K562 (cell line): Measurements from ENCODE around the gene HJV. TPM values are rescaled to one million over a fixed set of nuclear protein-coding genes. Genes with fewer than 3 reads are reported as not detected.
A peak's percentile ranks its signal among the peaks of the same experiment; 100 is the strongest.
"Not testable (repeated sequence)": the region's sequence is repeated elsewhere in the genome, so short reads cannot be mapped to it uniquely, and the experiment has no call there.

Source experiments
- CC2D1A ChIP-seq: fragments of 450-650 bp; IDR thresholded peaks from 2 replicates; pipeline ENCODE4 v1.6.1; 2017; ENCODE audit warnings: mild to moderate bottlenecking
- CGGBP1 ChIP-seq: fragments of 250-450 bp; sonication (Bioruptor Pico); IDR thresholded peaks from 2 replicates; pipeline ENCODE4 v1.9.0; 2021; ENCODE audit warnings: mild to moderate bottlenecking
- E2F5 ChIP-seq: sonication (generic); formaldehyde crosslinking; IDR thresholded peaks from 2 replicates; pipeline ENCODE4 v1.8.0; 2022; ENCODE audit warnings: mild to moderate bottlenecking, missing genetic modification reagents
- ELF2 ChIP-seq: fragments of 250-450 bp; sonication (Bioruptor Pico); IDR thresholded peaks from 2 replicates; pipeline ENCODE4 v1.5.0; 2021; ENCODE audit warnings: mild to moderate bottlenecking
- ETV6 ChIP-seq, 3 experiments: fragments of 150-350 bp in 1 of 3; sonication (generic) in 1 of 3; formaldehyde crosslinking in 1 of 3; IDR thresholded peaks; 2 replicates each; pipeline versions ENCODE4 v1.6.1 to v1.8.0; 2014 to 2022; ENCODE audit warnings: borderline replicate concordance in 2 of 3, low read depth in 2 of 3, antibody characterized with exemption in 1 of 3, low read length in 1 of 3, mild to moderate bottlenecking in 1 of 3, missing genetic modification reagents in 1 of 3
- FOXA3 ChIP-seq, 2 experiments: fragments of 450-650 bp in 1 of 2; sonication (generic) in 1 of 2; formaldehyde crosslinking; IDR thresholded peaks in 1 of 2; conservative IDR thresholded peaks in 1 of 2; 2 replicates each; pipeline versions ENCODE4 v1.4.0 to v1.8.0; 2020 to 2022; ENCODE audit warnings: mild to moderate bottlenecking in 2 of 2, missing genetic modification reagents in 1 of 2
- GABPB2 ChIP-seq: fragments of 250-450 bp; sonication (Bioruptor Pico); conservative IDR thresholded peaks from 2 replicates; pipeline ENCODE4 v1.5.1; 2021; ENCODE audit warnings: mild to moderate bottlenecking
- GTF2A2 ChIP-seq: IDR thresholded peaks from 2 replicates; pipeline ENCODE4 v1.6.1; 2016; ENCODE audit warnings: mild to moderate bottlenecking, missing genetic modification characterization, missing compliant biosample characterization
- HMBOX1 ChIP-seq: sonication (generic); IDR thresholded peaks from 2 replicates; pipeline ENCODE4 v1.6.1; 2016
- MED1 ChIP-seq: sonication (generic); formaldehyde crosslinking; IDR thresholded peaks from 2 replicates; pipeline ENCODE4 v1.8.1; 2023; ENCODE audit warnings: missing genetic modification reagents, borderline replicate concordance
- PYGO2 ChIP-seq: fragments of 450-650 bp; IDR thresholded peaks from 2 replicates; pipeline ENCODE4 v1.6.1; 2016; ENCODE audit warnings: mild to moderate bottlenecking, missing genetic modification characterization, moderate library complexity, missing compliant biosample characterization
- RUNX1 ChIP-seq: sonication (generic); IDR thresholded peaks from 2 replicates; pipeline ENCODE4 v1.6.1; 2016; ENCODE audit warnings: antibody characterized with exemption, low read depth
- SUPT5H ChIP-seq: fragments of 450-650 bp; IDR thresholded peaks from 2 replicates; pipeline ENCODE4 v1.6.1; 2016
- TEAD4 ChIP-seq, 2 experiments: sonication (generic) in 1 of 2; formaldehyde crosslinking in 1 of 2; IDR thresholded peaks; 2 replicates each; pipeline versions ENCODE4 v1.6.1 to v1.8.0; 2012 to 2022; ENCODE audit warnings: borderline replicate concordance in 1 of 2, inconsistent platforms in 1 of 2, low read length in 1 of 2, mild to moderate bottlenecking in 1 of 2, missing genetic modification reagents in 1 of 2
- ZMIZ1 ChIP-seq, 2 experiments: fragments of 150-350 bp in 1 of 2; IDR thresholded peaks; 2 replicates each; pipeline ENCODE4 v1.6.1; 2012 to 2016; ENCODE audit warnings: low read depth in 2 of 2, low read length in 2 of 2, mild to moderate bottlenecking in 1 of 2, moderate library complexity in 1 of 2
- ZNF24 ChIP-seq: fragments of 450-650 bp; IDR thresholded peaks from 2 replicates; pipeline ENCODE4 v1.6.1; 2016
- ZNF395 ChIP-seq: fragments of 200-800 bp; sonication (Bioruptor generic); IDR thresholded peaks from 2 replicates; pipeline ENCODE4 v1.6.1; 2017; ENCODE audit warnings: missing genetic modification characterization, missing compliant biosample characterization
- ZNF444 ChIP-seq: fragments of 250-450 bp; sonication (Bioruptor Pico); IDR thresholded peaks from 2 replicates; pipeline ENCODE4 v1.4.0; 2020; ENCODE audit warnings: mild to moderate bottlenecking, moderate library complexity
- polyA plus RNA-seq, 8 experiments: library from polyadenylated mRNA; depleted of rRNA in 4 of 8; stranded (reverse) in 5 of 8; unstranded in 3 of 8; fragments of >200 nt; fragmentation: Nextera tagmentation in 2 of 8; fragmentation: Illumina TruSeq in 1 of 8; extraction: Ambion mirVana in 2 of 8; extraction: Trizol in 1 of 8; gene quantifications; 2 replicates each; pipeline versions ENCODE4 v1.2.1 to v1.2.3, GENCODE V29; 2011 to 2014; ENCODE audit warnings: inconsistent platforms in 1 of 8, missing spikeins in 1 of 8
- total RNA-seq, 7 experiments: library from RNA; depleted of rRNA in 6 of 7; stranded (reverse); fragments of >200 nt in 6 of 7; fragmentation: Illumina TruSeq in 2 of 7; extraction: Trizol in 2 of 7; gene quantifications; 2 replicates each; pipeline versions ENCODE4 v1.2.1 to v1.2.3, GENCODE V29; 2011 to 2021; ENCODE audit warnings: low replicate concordance in 1 of 7

The HJV gene
- total and polyA plus RNA-seq, 9 of the 15 experiments (the other 6 are each of a cell fraction or from before 2014, with no cell fraction given), result 1.0 to 6.6 (median 2.4) TPM

GRCh38 chr1:146051852-146052676, 30.5 kb upstream of the HJV start (continued):
- TF ChIP-seq ELF2 (CRISPR knock-in tag) (peak; percentile 74), GABPB2 (CRISPR knock-in tag) (peak; percentile 96), ZMIZ1 (IDR thresholded peaks at IDR 0.05; ENCODE audit: low read depth in 2 of 2, low read length in 2 of 2) (peak in 1 of 2 experiments; percentile 100; a peak in 2 of 4 replicates), E2F5 (CRISPR knock-in tag) (peak; percentile 97), HMBOX1 (peak; percentile 87), ZNF395 (CRISPR knock-in tag) (peak; percentile 57; the same call in 1 of the 2 replicates), PYGO2 (tag) (0 out of 2 replicates have a peak, but pooled peaks have one; percentile 12), FOXA3 (CRISPR knock-in tag; conservative IDR thresholded peaks at IDR 0.05 in 1 of 2, IDR thresholded peaks at IDR 0.05 in 1 of 2) (peak; percentile 10 to 81; a peak in 1 of 4 replicates), GTF2A2 (tag) (peak; percentile 93), CC2D1A (peak; percentile 33; the same call in 1 of the 2 replicates), MED1 (CRISPR knock-in tag) (peak; percentile 99), TEAD4 (IDR thresholded peaks at IDR 0.05; ENCODE audit: low read length) (peak; percentile 91), ZNF24 (peak; percentile 83), CGGBP1 (CRISPR knock-in tag) (peak; percentile 99), SUPT5H (peak; percentile 100), ETV6 (IDR thresholded peaks at IDR 0.05; ENCODE audit: borderline replicate concordance in 1 of 2, low read depth in 2 of 2, low read length in 1 of 2) (peak in 1 of 2 experiments; percentile 85; a peak in 3 of 4 replicates), ZNF444 (peak; percentile 86), RUNX1 (peak; percentile 100)
- not testable (repeated sequence) for TF ChIP-seq TEAD4, ETV6 (CRISPR knock-in tag; IDR thresholded peaks at IDR 0.05; ENCODE audit: borderline replicate concordance)
